Mucosa of stomach (tissue), 1 donor: ENCODE measurements around the gene CCDC190.
A peak's percentile ranks its signal among the peaks of the same experiment; 100 is the strongest.
"Not testable (repeated sequence)": the region's sequence is repeated elsewhere in the genome, so short reads cannot be mapped to it uniquely, and the experiment has no call there.

Source experiments
- H3K27me3 ChIP-seq: one replicate; pipeline ENCODE4 v1.7.0; 2013; ENCODE audit warnings: mild to moderate bottlenecking, low read length; ENCODE audit not compliant: control insufficient read depth, insufficient read depth
- H3K36me3 ChIP-seq: one replicate; pipeline ENCODE4 v1.7.0; 2013; ENCODE audit warnings: low read length; ENCODE audit not compliant: control insufficient read depth, insufficient read depth
- H3K4me1 ChIP-seq: one replicate; pipeline ENCODE4 v1.7.0; 2013; ENCODE audit warnings: mild to moderate bottlenecking, low read length; ENCODE audit not compliant: control insufficient read depth, insufficient read depth
- H3K4me3 ChIP-seq: one replicate; pipeline ENCODE4 v1.7.0; 2013; ENCODE audit warnings: low read length
- H3K9ac ChIP-seq: one replicate; pipeline ENCODE4 v1.7.0; 2013; ENCODE audit warnings: mild to moderate bottlenecking, low read length, moderate library complexity
- H3K9me3 ChIP-seq: one replicate; pipeline ENCODE4 v1.7.0; 2013; ENCODE audit warnings: mild to moderate bottlenecking, low read length, moderate library complexity; ENCODE audit not compliant: control insufficient read depth
- donor health status: Pancreatic carcinoma.

CCDC190 gene

GRCh38 chr1:162822391-162823200 is 38.4 kb downstream of the CCDC190 start:
- peaks cover 16% of the 10 kb centered on the region for H3K27me3 ChIP-seq
- H3K9ac ChIP-seq = peak overlapping the region; percentile 4
- peaks cover 12% of the 10 kb centered on the region for H3K4me1 ChIP-seq
- H3K9me3 ChIP-seq = no peaks in the 10 kb centered on the region
- H3K36me3 ChIP-seq = no peaks in the 10 kb centered on the region
- H3K4me3 ChIP-seq = peak overlapping the region; percentile 28

DNA sequence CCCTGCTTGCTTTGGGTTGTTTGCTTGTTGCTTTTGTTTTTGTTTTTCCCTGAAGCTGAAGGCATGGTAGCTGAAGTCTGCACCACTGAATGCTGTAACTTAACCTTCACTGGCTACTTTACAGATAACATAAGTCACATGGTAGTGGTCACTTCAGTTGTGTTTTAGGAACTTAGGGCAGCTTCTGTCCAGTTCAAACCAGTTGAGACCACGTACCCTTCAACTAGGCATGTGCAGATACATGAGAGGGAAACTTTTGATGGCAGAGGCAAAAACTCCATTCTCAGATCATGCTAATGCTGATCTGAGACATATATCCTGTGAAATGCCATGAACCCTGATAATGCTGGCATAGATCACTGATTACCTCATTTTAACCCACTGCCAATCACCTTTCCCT is 42.3 kb downstream of the CCDC190 start:
- not testable (repeated sequence) for H3K36me3 ChIP-seq, H3K9me3 ChIP-seq, H3K4me3 ChIP-seq, H3K9ac ChIP-seq
- H3K4me1 ChIP-seq = peaks cover 12% of the 10 kb centered on the region
- peaks cover 10% of the 10 kb centered on the region for H3K27me3 ChIP-seq

- H3K36me3 ChIP-seq, H3K4me3 ChIP-seq, H3K9ac ChIP-seq, H3K9me3 ChIP-seq: not testable (repeated sequence)
- peaks cover 10% of the 10 kb centered on the region for H3K27me3 ChIP-seq
- peaks cover 12% of the 10 kb centered on the region for H3K4me1 ChIP-seq
Observed at GRCh38 chr1:162818136-162818535, 42.8 kb downstream of the CCDC190 start.

DNA sequence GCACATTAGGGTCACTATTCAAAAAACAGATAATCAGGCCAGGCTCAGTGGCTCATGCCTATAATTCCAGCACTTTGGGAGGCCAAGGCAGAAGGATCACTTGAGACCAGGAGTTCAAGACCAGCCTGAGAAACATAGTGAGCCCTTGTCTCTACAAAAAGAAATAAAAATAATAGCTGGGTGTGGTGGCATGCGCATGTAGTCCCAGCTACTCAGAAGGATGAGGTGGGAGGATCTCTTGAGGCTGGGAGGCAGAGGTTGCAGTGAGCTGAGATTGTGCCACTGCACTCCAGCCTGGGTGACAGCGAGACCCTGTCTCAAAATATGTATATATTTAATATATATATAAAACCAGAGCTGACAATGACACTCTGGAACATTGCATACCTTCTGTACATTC is 48.6 kb downstream of the CCDC190 start:
- not testable (repeated sequence) for H3K4me3 ChIP-seq, H3K9ac ChIP-seq, H3K27me3 ChIP-seq, H3K4me1 ChIP-seq, H3K36me3 ChIP-seq, H3K9me3 ChIP-seq

DNA sequence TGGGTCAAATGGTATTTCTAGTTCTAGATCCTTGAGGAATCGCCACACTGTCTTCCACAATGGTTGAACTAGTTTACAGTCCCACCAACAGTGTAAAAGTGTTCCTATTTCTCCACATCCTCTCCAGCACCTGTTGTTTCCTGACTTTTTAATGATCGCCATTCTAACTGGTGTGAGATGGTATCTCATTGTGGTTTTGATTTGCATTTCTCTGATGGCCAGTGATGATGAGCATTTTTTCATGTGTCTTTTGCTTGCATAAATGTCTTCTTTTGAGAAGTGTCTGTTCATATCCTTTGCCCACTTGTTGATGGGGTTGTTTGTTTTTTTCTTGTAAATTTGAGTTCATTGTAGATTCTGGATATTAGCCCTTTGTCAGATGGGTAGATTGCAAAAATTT is 53.5 kb downstream of the CCDC190 start:
- H3K4me3 ChIP-seq, H3K27me3 ChIP-seq, H3K4me1 ChIP-seq, H3K9ac ChIP-seq, H3K36me3 ChIP-seq, H3K9me3 ChIP-seq: not testable (repeated sequence)
